ENCODE data around the gene JPT1. TPM values are rescaled to one million over a fixed set of nuclear protein-coding genes. Genes with fewer than 3 reads are reported as not detected.

The JPT1 gene
- total RNA-seq, 6 experiments from 2014 or later: 236 to 276 (median 265) TPM

DNA sequence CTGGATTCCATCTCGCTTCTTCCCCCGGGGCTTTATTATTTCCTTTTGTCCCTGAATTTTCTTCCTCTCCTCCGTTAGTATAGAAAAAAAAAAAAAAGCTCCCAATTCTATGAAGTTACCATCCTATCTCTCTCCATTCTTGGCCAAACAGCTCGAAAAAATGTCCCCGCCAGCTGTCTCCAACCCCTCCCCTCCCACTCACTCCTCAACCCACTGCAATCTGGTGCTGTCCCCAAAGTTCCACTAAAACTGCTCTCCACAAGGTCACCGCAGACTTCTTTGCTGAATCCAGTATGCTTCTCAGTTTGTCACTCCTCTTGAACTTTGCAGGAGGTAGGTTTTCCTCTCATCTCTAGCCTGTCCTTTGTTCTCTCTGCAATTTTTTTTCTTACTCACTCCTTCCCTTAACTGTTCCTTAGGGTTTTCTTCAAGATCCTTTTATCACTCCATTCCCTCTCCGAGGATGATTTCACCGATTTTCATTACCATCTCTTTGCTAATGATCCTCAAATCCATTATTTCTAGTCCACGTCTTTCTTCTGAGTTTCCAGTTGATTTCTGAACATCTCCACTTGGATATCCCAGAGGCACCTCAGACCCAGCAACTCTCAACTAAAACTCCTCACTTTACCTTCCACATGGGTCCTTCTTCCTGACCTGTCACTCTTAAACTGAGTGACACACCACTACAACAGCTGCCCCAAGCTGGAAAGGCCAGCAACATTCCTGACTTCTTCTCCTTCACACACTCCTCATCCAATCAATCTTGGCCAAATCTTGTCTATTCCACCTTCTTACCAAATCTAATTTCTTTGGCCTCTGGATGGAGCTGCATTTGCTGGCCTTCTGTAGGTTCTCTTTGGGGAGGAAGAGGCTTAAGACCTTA is 29.9 kb upstream of the JPT1 start:
- DNase-seq: no peak
- Mint-ChIP-seq H3K36me3 (ENCODE audit: low read depth) (peaks cover 10% of the 10 kb centered on the region), H3K4me3 (peak overlapping the region; percentile 30), H3K9me3 (no peaks in the 10 kb centered on the region), H3K4me1 (ENCODE audit: low read depth) (peaks cover 25% of the 10 kb centered on the region), H3K27me3 (ENCODE audit: insufficient read depth) (no peaks in the 10 kb centered on the region), H3K27ac (peak overlapping the region; percentile 96)
- TF ChIP-seq, protein P1, sequence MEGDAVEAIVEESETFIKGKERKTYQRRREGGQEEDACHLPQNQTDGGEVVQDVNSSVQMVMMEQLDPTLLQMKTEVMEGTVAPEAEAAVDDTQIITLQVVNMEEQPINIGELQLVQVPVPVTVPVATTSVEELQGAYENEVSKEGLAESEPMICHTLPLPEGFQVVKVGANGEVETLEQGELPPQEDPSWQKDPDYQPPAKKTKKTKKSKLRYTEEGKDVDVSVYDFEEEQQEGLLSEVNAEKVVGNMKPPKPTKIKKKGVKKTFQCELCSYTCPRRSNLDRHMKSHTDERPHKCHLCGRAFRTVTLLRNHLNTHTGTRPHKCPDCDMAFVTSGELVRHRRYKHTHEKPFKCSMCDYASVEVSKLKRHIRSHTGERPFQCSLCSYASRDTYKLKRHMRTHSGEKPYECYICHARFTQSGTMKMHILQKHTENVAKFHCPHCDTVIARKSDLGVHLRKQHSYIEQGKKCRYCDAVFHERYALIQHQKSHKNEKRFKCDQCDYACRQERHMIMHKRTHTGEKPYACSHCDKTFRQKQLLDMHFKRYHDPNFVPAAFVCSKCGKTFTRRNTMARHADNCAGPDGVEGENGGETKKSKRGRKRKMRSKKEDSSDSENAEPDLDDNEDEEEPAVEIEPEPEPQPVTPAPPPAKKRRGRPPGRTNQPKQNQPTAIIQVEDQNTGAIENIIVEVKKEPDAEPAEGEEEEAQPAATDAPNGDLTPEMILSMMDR (IDR thresholded peaks at IDR 0.05): no peak

DNA sequence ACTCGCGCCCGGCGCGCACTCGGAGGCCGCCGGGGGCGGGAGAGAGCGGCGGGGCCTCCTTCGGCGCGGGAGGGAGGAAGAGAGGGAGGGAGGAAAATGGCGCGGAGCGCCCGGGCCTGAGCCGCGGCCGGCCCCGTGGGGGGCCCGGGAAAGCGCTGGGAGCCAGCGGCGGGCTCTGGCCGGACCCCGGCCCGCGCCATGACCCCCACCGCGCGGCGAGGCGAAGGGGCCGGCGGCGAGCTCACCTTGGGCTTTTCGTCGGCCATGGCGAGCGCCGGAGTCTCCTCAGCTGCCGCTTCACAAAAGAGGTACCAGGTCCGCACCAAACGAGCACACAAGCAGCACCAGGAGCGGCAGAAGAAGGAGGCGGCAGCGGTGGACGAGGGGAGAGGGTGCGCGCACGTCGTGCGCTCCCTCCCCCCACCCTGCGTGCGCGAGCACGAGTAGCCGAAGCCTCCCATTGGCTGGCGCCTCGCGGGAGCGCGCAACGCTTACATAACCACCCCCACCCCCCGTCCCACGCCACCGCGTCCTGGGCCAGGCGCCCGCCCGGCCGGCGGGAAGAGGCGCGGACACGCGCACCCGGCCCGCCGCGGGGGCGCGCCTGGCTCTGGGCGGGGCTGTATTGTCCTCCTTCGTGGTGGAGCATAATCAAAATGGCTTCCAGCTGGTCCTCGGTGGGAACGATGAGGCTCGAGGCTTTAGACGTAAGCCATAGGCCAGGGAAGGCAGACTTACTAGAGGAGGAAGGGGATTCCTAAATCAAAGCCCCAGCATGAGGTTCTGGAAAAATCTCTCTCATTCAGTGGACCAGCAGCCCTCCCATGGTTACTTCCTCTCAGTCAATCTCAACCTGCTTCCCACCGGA is 28.5 kb upstream of the JPT1 start, which contains the start of gene SUMO2:
TSS of gene SUMO2 (minus strand) at position 391 of the 868 bp plus-strand sequence. CDS start at position 266, 125 bp downstream.
- Mint-ChIP-seq H3K9me3 (no peaks in the 10 kb centered on the region), H3K36me3 (ENCODE audit: low read depth) (peaks cover 10% of the 10 kb centered on the region), H3K27me3 (ENCODE audit: insufficient read depth) (no peaks in the 10 kb centered on the region), H3K4me1 (ENCODE audit: low read depth) (peaks cover 22% of the 10 kb centered on the region), H3K27ac (peak within 1 kb of the TSS; percentile 96), H3K4me3 (peak within 1 kb of the TSS; percentile 95)
- peak; percentile 81 for DNase-seq
- TF ChIP-seq, protein P1 (IDR thresholded peaks at IDR 0.05): peak; percentile 66; the same call in 1 of the 2 replicates

DNA sequence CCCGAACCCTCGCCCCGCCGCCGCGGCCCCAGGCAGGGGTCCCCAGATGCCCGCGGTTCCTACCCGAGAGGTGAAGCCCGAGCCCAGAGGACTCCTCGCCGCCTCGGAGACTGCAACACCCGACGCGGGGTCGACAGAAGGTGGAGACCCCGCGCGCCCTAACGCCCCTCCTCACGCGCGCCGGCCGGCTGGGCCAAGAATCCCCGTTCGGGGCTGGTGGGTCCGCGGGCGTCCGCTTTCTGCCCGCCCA is 27.9 kb upstream of the JPT1 start:
- Mint-ChIP-seq H3K9me3 (no peaks in the 10 kb centered on the region), H3K27me3 (ENCODE audit: insufficient read depth) (no peaks in the 10 kb centered on the region), H3K4me1 (ENCODE audit: low read depth) (peaks cover 22% of the 10 kb centered on the region), H3K27ac (0 out of 2 replicates have a peak overlapping the region, but pooled peaks have one; percentile 70), H3K4me3 (peak overlapping the region; percentile 95), H3K36me3 (ENCODE audit: low read depth) (peaks cover 10% of the 10 kb centered on the region)
- TF ChIP-seq, protein P1 (IDR thresholded peaks at IDR 0.05): no peak; the same call in 1 of the 2 replicates
- no peak for DNase-seq

DNA sequence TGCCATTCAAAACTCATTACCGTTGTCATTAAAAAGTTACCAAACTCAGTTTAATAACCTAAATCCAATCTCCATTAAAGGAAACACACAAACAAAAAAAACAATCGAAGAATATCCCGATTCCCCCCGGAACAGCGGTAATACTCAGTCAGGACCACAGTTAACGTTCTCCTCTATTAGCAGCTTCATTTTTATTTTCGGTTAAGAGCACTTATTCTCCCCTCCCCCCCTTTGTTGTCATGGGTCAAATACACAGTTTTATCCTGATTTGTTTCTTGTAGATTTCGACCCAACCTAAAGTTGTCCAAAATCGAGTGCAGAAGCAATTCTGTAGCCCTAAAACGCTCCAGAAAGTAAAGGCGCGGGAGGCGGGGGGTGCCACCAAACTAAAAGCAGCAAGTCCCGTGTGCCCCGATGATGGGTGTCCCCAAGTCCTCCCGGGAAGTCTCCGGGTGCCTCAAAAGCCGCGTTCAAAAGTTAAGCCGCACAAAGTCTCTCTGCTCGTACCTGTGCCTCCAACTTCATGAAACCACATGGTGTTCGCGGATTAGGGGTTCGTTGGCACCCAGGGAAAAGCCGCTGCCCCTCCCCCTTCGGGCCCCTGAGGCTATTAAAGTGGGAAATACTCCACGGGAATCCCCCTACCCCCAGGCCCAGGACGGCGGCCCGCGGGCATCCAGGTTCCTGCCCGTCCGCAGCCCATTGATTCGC is 27.5 kb upstream of the JPT1 start:
- H3K9me3 Mint-ChIP-seq: no peaks in the 10 kb centered on the region
- TF ChIP-seq, protein P1 (IDR thresholded peaks at IDR 0.05): no peak
- no peak for DNase-seq
- H3K4me1 Mint-ChIP-seq (ENCODE audit: low read depth): peaks cover 22% of the 10 kb centered on the region
- no peaks in the 10 kb centered on the region for H3K27me3 Mint-ChIP-seq (ENCODE audit: insufficient read depth)
- H3K36me3 Mint-ChIP-seq (ENCODE audit: low read depth): peaks cover 10% of the 10 kb centered on the region
- H3K27ac Mint-ChIP-seq: peak overlapping the region; percentile 70
- H3K4me3 Mint-ChIP-seq: peak overlapping the region; percentile 95

DNA sequence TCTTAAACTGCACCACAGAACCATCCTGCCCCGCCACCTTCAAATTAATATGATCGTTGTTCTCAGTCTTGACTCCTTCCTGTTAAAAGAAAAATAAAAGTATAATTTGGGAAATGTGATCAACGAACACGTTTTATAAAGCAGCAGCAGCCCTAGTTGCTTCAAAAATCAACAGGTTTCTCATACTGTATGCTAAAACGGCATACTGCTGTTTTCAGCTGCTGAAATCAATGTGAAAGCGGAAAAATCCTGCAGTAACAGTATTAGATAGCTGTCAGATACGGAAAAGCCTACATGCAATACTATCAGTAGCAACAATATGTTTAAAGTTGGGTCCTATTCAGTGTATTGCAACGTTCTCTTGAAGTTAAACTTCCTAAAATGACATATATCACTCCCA is 26.8 kb upstream of the JPT1 start:
- Mint-ChIP-seq H3K27me3 (ENCODE audit: insufficient read depth) (no peaks in the 10 kb centered on the region), H3K27ac (peak overlapping the region; percentile 70), H3K9me3 (no peaks in the 10 kb centered on the region), H3K36me3 (ENCODE audit: low read depth) (peaks cover 10% of the 10 kb centered on the region), H3K4me3 (peak overlapping the region; percentile 95), H3K4me1 (ENCODE audit: low read depth) (peaks cover 22% of the 10 kb centered on the region)
- no peak for DNase-seq
- TF ChIP-seq, protein P1 (IDR thresholded peaks at IDR 0.05): no peak

Measured in HFFc6 (cell line).